Fibroblast of lung (primary cell): Measurements from ENCODE around the gene PDK1.

Experiments
- CTCF ChIP-seq, 2 donors: IDR thresholded peaks in 1 of 2; conservative IDR thresholded peaks in 1 of 2; 1 replicate in 1 of 2; 2 replicates in 1 of 2; pipeline ENCODE4 v1.5.1; 2011 to 2012; ENCODE audit warnings: low read length in 2 of 2, control low read depth in 1 of 2, inconsistent platforms in 1 of 2, low read depth in 1 of 2, mild to moderate bottlenecking in 1 of 2
- EZH2 ChIP-seq: IDR thresholded peaks from 2 replicates; pipeline ENCODE4 v1.5.1; 2012; ENCODE audit warnings: low read length, control low read depth, mild to moderate bottlenecking; ENCODE audit errors: missing control alignments

GRCh38 chr2:172518995-172519394, 36.9 kb upstream of the PDK1 start:
- TF ChIP-seq CTCF (conservative IDR thresholded peaks at IDR 0.05 in 1 of 2, IDR thresholded peaks at IDR 0.05 in 1 of 2; ENCODE audit: low read depth in 1 of 2, low read length in 2 of 2) (no peak), EZH2 (no peak)
